HCT116 (cell line): Measurements from ENCODE around the gene LAMB4. TPM values are rescaled to one million over a fixed set of nuclear protein-coding genes. Genes with fewer than 3 reads are reported as not detected.

Source experiments
- ATAC-seq: fragments of 200-7000 bp; cut with Tn5 transposase; 2 replicates; pipeline ENCODE4 v1.9.1; 2020; ENCODE audit warnings: mild to moderate bottlenecking, moderate library complexity
- BruUV-seq: library from RNA; stranded (reverse); fragments of 400-500 nt; replicated peaks from 2 replicates; lab custom pipeline; 2021; lab: Mats Ljungman, UMichigan
- CTCF ChIA-PET: fragments of 300-600 bp; sonication (Branson Sonifier 250); formaldehyde crosslinking; loops from one replicate; lab custom pipeline; 2021; ENCODE audit warnings: antibody characterized with exemption; lab: Charles Lee
- POLR2A ChIA-PET: fragments of 300-600, 350-600 bp; sonication (Branson Sonifier 250); formaldehyde crosslinking; loops from one replicate; lab custom pipeline; 2021; ENCODE audit warnings: antibody characterized with exemption; lab: Charles Lee
- RAD21 ChIA-PET, 2 experiments: fragments of 300-600 bp; sonication (Branson Sonifier 250); formaldehyde crosslinking; loops; one replicate each; lab custom pipeline; 2023; ENCODE audit warnings: low total read pairs in 2 of 2; ENCODE audit not compliant: uncharacterized antibody in 2 of 2, unreplicated experiment in 2 of 2, low non-redundant PET in 1 of 2; lab: Charles Lee
- DNase-seq: peaks from one replicate; pipeline ENCODE4 v3.0.0-alpha.2; 2010; ENCODE audit warnings: low read depth, low spot score
- H2AFZ ChIP-seq: fragments of 200-600 bp; shearing (Covaris generic), sonication (generic); 2 replicates; pipeline ENCODE4 v1.6.1; 2017; ENCODE audit warnings: low read depth, mixed run types, mixed read lengths, antibody characterized with exemption, low read length; ENCODE audit not compliant: poor library complexity, severe bottlenecking
- H3K27ac ChIP-seq: 2 replicates; pipeline ENCODE4 v1.5.1; 2012; ENCODE audit warnings: low read depth, low read length
- H3K27me3 ChIP-seq: fragments of 200-600 bp; sonication (generic); 2 replicates; pipeline ENCODE4 v1.6.1; 2016; ENCODE audit warnings: mixed run types, low read length, mixed read lengths; ENCODE audit not compliant: insufficient read depth
- H3K36me3 ChIP-seq, 2 experiments: fragments of 200-500 bp in 1 of 2; fragments of 200-600 bp in 1 of 2; sonication (Bioruptor generic) in 1 of 2; sonication (generic) in 1 of 2; 2 replicates each; pipeline versions ENCODE4 v1.5.1 to v1.6.1; 2014 to 2016; ENCODE audit warnings: low read length in 2 of 2, inconsistent platforms in 1 of 2, mixed read lengths in 1 of 2, mixed run types in 1 of 2; ENCODE audit not compliant: insufficient read depth in 2 of 2, control insufficient read depth in 1 of 2
- H3K4me1 ChIP-seq, 2 experiments: fragments of 200-600 bp in 1 of 2; sonication (generic) in 1 of 2; 2 replicates each; pipeline versions ENCODE4 v1.5.1 to v1.6.1; 2012 to 2017; ENCODE audit warnings: low read length in 2 of 2, inconsistent platforms in 1 of 2, mild to moderate bottlenecking in 1 of 2, mixed read lengths in 1 of 2, mixed run types in 1 of 2, moderate library complexity in 1 of 2; ENCODE audit not compliant: insufficient read depth in 2 of 2, control insufficient read depth in 1 of 2
- H3K4me2 ChIP-seq: fragments of 200-600 bp; sonication (generic); 2 replicates; pipeline ENCODE4 v1.6.1; 2017; ENCODE audit warnings: mixed run types, low read length, mixed read lengths
- H3K4me3 ChIP-seq, 2 experiments: fragments of 200-600 bp in 1 of 2; sonication (generic) in 1 of 2; replicated peaks in 1 of 2; 2 replicates each; pipeline ENCODE4 v1.5.1; 2011 to 2016; ENCODE audit warnings: low read length in 2 of 2, control low read depth in 1 of 2, low read depth in 1 of 2, mild to moderate bottlenecking in 1 of 2, mixed read lengths in 1 of 2, mixed run types in 1 of 2
- H3K79me2 ChIP-seq: fragments of 200-600 bp; sonication (generic); 2 replicates; pipeline ENCODE4 v1.6.1; 2017; ENCODE audit warnings: mild to moderate bottlenecking, mixed run types, low read length, moderate library complexity, mixed read lengths; ENCODE audit not compliant: insufficient read depth
- H3K9ac ChIP-seq: fragments of 200-600 bp; sonication (generic); 2 replicates; pipeline ENCODE4 v1.6.1; 2016; ENCODE audit warnings: low read length, mixed read lengths
- H3K9me2 ChIP-seq: fragments of 200-600 bp; sonication (generic), shearing (Covaris generic); 2 replicates; pipeline ENCODE4 v1.6.1; 2017; ENCODE audit warnings: mixed run types, mild to moderate bottlenecking, moderate library complexity; ENCODE audit not compliant: insufficient read depth
- H3K9me3 ChIP-seq, 2 experiments: fragments of 200-500 bp in 1 of 2; fragments of 200-600 bp in 1 of 2; sonication (Bioruptor generic) in 1 of 2; sonication (generic) in 1 of 2; 2 replicates each; pipeline ENCODE4 v1.6.1; 2014 to 2017; ENCODE audit warnings: low read length in 2 of 2, mixed read lengths in 2 of 2, inconsistent platforms in 1 of 2, low read depth in 1 of 2, mild to moderate bottlenecking in 1 of 2, mixed run types in 1 of 2, moderate library complexity in 1 of 2; ENCODE audit not compliant: control insufficient read depth in 1 of 2, insufficient read depth in 1 of 2
- H4K20me1 ChIP-seq: fragments of 200-600 bp; sonication (generic), shearing (Covaris generic); 2 replicates; pipeline ENCODE4 v1.6.1; 2017; ENCODE audit warnings: mixed run types, mild to moderate bottlenecking, moderate library complexity; ENCODE audit not compliant: insufficient read depth
- ELF1 ChIP-seq: IDR thresholded peaks from 2 replicates; pipeline ENCODE4 v1.6.1; 2012; ENCODE audit warnings: low read depth, borderline replicate concordance
- EZH2 ChIP-seq: fragments of 200-600 bp; sonication (generic); IDR thresholded peaks from 2 replicates; pipeline ENCODE4 v1.6.1; 2017; ENCODE audit warnings: antibody characterized with exemption, mixed run types
- FOSL1 ChIP-seq: IDR thresholded peaks from 2 replicates; pipeline ENCODE4 v1.6.1; 2012; ENCODE audit warnings: low read depth
- POLR2A ChIP-seq: IDR thresholded peaks from 2 replicates; pipeline ENCODE4 v1.7.0; 2011; ENCODE audit warnings: borderline replicate concordance; ENCODE audit not compliant: insufficient read depth, insufficient read length; ENCODE audit errors: extremely low read depth
- POLR2AphosphoS5 ChIP-seq: IDR thresholded peaks from 2 replicates; pipeline ENCODE4 v1.6.1; 2011; ENCODE audit warnings: mild to moderate bottlenecking, low read depth, low read length, moderate library complexity
- SP1 ChIP-seq: IDR thresholded peaks from 2 replicates; pipeline ENCODE4 v1.6.1; 2012; ENCODE audit warnings: low read depth
- TCF7L2 ChIP-seq: IDR thresholded peaks from 2 replicates; pipeline ENCODE4 v1.7.0; 2011; ENCODE audit warnings: borderline replicate concordance, inconsistent platforms; ENCODE audit not compliant: insufficient read depth, insufficient read length; ENCODE audit errors: extremely low read depth
- ZFX ChIP-seq: fragments of 450-650 bp; IDR thresholded peaks from 2 replicates; pipeline ENCODE4 v1.6.1; 2017
- intact Hi-C: fragments of 100-400 bp; cut with micrococcal nuclease; formaldehyde crosslinking; loops from 2 replicates; pipeline ENCODE4 v1.10.0; 2022
- total RNA-seq: library from RNA; stranded (reverse); gene quantifications from one replicate; pipeline ENCODE4 v1.2.1, GENCODE V29; 2021; ENCODE audit not compliant: unreplicated experiment
- TF ChIP-seq, protein P1 (sequence below): IDR thresholded peaks from 2 replicates; pipeline ENCODE4 v1.6.1; 2011; ENCODE audit warnings: mild to moderate bottlenecking, low read length, moderate library complexity; ENCODE audit not compliant: insufficient replicate concordance; ENCODE audit errors: extremely low read depth
- TF ChIP-seq, protein P2 (sequence below): IDR thresholded peaks from 2 replicates; pipeline ENCODE4 v1.6.1; 2012
- TF ChIP-seq, protein P3 (sequence below): IDR thresholded peaks from 2 replicates; pipeline ENCODE4 v1.6.1; 2012; ENCODE audit warnings: low read depth

Gene LAMB4
- total RNA-seq, 1 experiment from 2014 or later, result not detected

DNA sequence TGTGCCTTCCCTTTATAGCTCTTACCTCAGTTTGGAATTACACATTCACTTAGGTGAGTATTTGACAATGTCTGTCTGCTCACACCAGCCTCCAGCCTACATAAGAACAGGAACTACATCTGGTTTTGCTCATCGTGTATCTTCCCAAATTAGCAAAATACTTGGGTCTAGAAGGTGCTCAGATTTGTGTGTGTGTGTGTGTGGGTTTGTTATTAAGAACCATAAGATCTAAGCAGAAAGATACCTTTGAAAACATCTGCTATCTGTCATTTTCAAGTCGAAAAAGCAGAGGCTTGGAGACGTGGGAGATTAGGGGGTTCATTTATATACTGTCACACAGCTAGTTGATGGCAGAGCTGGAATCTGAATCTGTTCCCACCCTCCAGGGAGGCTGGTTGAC is 14.8 kb upstream of the LAMB4 start:
- H3K27ac ChIP-seq, result no peak overlapping the region
- DNase-seq (no peak), ATAC-seq (no peak)
- TF ChIP-seq, protein P1, sequence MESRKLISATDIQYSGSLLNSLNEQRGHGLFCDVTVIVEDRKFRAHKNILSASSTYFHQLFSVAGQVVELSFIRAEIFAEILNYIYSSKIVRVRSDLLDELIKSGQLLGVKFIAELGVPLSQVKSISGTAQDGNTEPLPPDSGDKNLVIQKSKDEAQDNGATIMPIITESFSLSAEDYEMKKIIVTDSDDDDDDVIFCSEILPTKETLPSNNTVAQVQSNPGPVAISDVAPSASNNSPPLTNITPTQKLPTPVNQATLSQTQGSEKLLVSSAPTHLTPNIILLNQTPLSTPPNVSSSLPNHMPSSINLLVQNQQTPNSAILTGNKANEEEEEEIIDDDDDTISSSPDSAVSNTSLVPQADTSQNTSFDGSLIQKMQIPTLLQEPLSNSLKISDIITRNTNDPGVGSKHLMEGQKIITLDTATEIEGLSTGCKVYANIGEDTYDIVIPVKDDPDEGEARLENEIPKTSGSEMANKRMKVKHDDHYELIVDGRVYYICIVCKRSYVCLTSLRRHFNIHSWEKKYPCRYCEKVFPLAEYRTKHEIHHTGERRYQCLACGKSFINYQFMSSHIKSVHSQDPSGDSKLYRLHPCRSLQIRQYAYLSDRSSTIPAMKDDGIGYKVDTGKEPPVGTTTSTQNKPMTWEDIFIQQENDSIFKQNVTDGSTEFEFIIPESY, result no peak
- TF ChIP-seq, protein P2, sequence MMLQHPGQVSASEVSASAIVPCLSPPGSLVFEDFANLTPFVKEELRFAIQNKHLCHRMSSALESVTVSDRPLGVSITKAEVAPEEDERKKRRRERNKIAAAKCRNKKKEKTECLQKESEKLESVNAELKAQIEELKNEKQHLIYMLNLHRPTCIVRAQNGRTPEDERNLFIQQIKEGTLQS, result no peak
- TF ChIP-seq FOSL1, result no peak
- TF ChIP-seq SP1, result no peak
- no peak for TF ChIP-seq EZH2
- TF ChIP-seq POLR2AphosphoS5, result no peak
- TF ChIP-seq ZFX, result no peak
- no peak for TF ChIP-seq ELF1
- TF ChIP-seq TCF7L2, result no peak
- TF ChIP-seq, protein P3, sequence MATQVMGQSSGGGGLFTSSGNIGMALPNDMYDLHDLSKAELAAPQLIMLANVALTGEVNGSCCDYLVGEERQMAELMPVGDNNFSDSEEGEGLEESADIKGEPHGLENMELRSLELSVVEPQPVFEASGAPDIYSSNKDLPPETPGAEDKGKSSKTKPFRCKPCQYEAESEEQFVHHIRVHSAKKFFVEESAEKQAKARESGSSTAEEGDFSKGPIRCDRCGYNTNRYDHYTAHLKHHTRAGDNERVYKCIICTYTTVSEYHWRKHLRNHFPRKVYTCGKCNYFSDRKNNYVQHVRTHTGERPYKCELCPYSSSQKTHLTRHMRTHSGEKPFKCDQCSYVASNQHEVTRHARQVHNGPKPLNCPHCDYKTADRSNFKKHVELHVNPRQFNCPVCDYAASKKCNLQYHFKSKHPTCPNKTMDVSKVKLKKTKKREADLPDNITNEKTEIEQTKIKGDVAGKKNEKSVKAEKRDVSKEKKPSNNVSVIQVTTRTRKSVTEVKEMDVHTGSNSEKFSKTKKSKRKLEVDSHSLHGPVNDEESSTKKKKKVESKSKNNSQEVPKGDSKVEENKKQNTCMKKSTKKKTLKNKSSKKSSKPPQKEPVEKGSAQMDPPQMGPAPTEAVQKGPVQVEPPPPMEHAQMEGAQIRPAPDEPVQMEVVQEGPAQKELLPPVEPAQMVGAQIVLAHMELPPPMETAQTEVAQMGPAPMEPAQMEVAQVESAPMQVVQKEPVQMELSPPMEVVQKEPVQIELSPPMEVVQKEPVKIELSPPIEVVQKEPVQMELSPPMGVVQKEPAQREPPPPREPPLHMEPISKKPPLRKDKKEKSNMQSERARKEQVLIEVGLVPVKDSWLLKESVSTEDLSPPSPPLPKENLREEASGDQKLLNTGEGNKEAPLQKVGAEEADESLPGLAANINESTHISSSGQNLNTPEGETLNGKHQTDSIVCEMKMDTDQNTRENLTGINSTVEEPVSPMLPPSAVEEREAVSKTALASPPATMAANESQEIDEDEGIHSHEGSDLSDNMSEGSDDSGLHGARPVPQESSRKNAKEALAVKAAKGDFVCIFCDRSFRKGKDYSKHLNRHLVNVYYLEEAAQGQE, result no peak
- TF ChIP-seq POLR2A, result no peak
- intact Hi-C loops, result loop anchor here (5.0 kb wide), 1 partner anchor 268 kb away; no protein-coding TSS in a partner anchor
- peaks cover 0 to 3% of the 10 kb centered on the region in 2 experiments; a peak in 1 of 4 replicates for H3K4me1 ChIP-seq
- ChIA-PET CTCF (interaction anchor here (1.1 to 2.6 kb wide), 5 partner anchors 31 to 402 kb away, joined by 3 to 27 read pairs (median 14); no protein-coding TSS in a partner anchor), RAD21 (interaction anchor here (1.1 to 1.2 kb wide), 2 partner anchors 265 to 682 kb away, joined by 5 to 6 read pairs; no protein-coding TSS in a partner anchor), POLR2A (interaction anchor here (1.0 kb wide), 1 partner anchor 31 kb away, joined by 3 read pairs; no protein-coding TSS in a partner anchor)
- no peak overlapping the region for H3K9ac ChIP-seq
- no peaks in the 10 kb centered on the region for H3K9me3 ChIP-seq
- no peaks in the 10 kb centered on the region for H3K79me2 ChIP-seq
- no peaks in the 10 kb centered on the region for H3K27me3 ChIP-seq
- H2AFZ ChIP-seq, result no peak overlapping the region
- H3K36me3 ChIP-seq, result no peaks in the 10 kb centered on the region
- no peak overlapping the region for H3K4me2 ChIP-seq
- H3K4me3 ChIP-seq, result no peak overlapping the region
- no TSS peak for BruUV-seq
- H3K9me2 ChIP-seq, result no peaks in the 10 kb centered on the region
- no peaks in the 10 kb centered on the region for H4K20me1 ChIP-seq
